ENCODE results near the gene WWOX. TPM values are rescaled to one million over a fixed set of nuclear protein-coding genes. Genes with fewer than 3 reads are reported as not detected.

WWOX gene
- total and polyA plus RNA-seq, 2 of the 8 experiments (the other 6 are each of a cell fraction or from before 2014, with no cell fraction given), result 5.4 to 16.7 TPM

DNA sequence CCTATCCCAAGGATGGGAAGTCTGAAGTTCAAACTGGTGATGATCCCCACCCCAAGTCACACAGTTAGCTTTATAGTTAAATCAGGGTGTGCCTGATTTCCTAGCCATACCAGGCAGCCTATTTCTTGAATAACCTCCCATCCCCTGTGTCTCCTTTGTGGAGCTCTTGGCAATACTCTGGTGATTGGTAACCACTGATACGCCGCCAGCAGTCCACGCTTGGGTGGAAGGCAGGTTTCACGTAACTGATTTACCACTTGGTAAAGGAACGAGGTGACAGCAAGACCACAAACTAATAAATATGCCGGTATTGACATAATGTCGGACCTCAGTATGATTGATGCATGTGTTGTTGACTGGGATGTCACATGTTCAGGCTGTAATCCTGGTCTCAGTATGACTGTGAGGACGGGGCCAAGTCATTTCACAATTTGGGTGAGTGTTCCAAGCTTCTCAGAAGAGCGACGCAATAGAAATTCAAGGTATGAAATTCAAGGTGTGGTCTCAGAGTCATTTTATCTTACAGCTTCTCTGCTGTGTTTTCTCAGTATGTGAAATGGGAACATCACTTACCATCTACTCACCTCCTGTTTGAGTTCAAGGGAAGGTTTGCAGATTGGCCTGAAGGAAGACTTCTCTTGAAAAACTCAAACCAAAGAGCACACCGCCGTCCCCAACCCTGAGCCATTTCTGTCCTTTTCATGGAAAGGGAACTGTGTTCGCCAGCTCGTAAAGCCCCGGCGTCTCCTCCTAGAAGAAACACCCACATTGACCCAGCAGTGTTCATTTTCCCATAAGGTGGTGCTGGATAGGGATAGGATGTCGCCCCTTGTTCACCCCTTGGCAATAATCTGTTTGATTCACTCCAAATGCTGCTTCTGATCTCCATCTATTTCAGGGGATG lies 678.9 kb downstream of the WWOX start:
- H3K79me1 ChIP-seq (ENCODE audit: low read depth, low read length), result no peaks in the 10 kb centered on the region
- CTCF ChIA-PET (ENCODE audit: partially characterized antibody), result interaction anchor here (1.1 to 5.1 kb wide), 3 partner anchors 9 to 22 kb away, joined by 3 to 30 read pairs (median 4); no protein-coding TSS in a partner anchor
- FAIRE-seq, result no peak

More for the DNA sequence above, 678.9 kb downstream of the WWOX start:
- H4K5ac ChIP-seq (ENCODE audit: insufficient read length, low read depth, low read length), result no peak overlapping the region
- H3K9ac ChIP-seq (replicated peaks in 1 of 4; ENCODE audit: extremely low read depth in 1 of 4, low read depth in 3 of 4, low read length in 3 of 4), result no peak overlapping the region
- no peak overlapping the region for H3K4me2 ChIP-seq (ENCODE audit: insufficient read depth in 1 of 2, low read depth in 2 of 2, low read length in 2 of 2)
- H4K91ac ChIP-seq (replicated peaks; ENCODE audit: insufficient read length, low read length), result no peak overlapping the region
- no peak overlapping the region for H3K4me3 ChIP-seq (ENCODE audit: extremely low read depth in 1 of 4, insufficient read depth in 2 of 4, low read depth in 3 of 4, low read length in 4 of 4)
- no peaks in the 10 kb centered on the region for H3K79me2 ChIP-seq (ENCODE audit: control insufficient read depth in 1 of 2, insufficient read depth in 2 of 2, low read length in 2 of 2)
- no peak overlapping the region for H2BK20ac ChIP-seq (ENCODE audit: low read length)
- no peak overlapping the region for H4K8ac ChIP-seq (ENCODE audit: extremely low read depth, insufficient read depth, low read length)
- POLR2A ChIA-PET (ENCODE audit: partially characterized antibody), result no interaction called here
- no peak overlapping the region for H3K27ac ChIP-seq (ENCODE audit: low read depth, low read length)
- H3K36me3 ChIP-seq (ENCODE audit: control insufficient read depth in 2 of 4, insufficient read depth in 4 of 4, low read length in 3 of 4), result no peaks in the 10 kb centered on the region
- no peak for DNase-seq (ENCODE audit: low read depth in 1 of 2, low spot score in 2 of 2)
- peaks cover 0 to 2% (median 0%) of the 10 kb centered on the region in 4 experiments; a peak in 1 of 7 replicates for H3K4me1 ChIP-seq (replicated peaks in 1 of 4; ENCODE audit: control insufficient read depth in 3 of 4, insufficient read depth in 4 of 4, low read length in 3 of 4)
- no peak overlapping the region for H2AK5ac ChIP-seq (ENCODE audit: low read depth, low read length)
- H3K56ac ChIP-seq (replicated peaks; ENCODE audit: insufficient read length, low read depth, low read length), result no peak overlapping the region
- TF ChIP-seq POLR2A (IDR thresholded peaks at IDR 0.05; ENCODE audit: control extremely low read depth in 1 of 2, low read depth in 2 of 2, low read length in 2 of 2) (no peak), CBX8 (IDR thresholded peaks at IDR 0.05; ENCODE audit: borderline replicate concordance, low read depth, low read length) (no peak), SP1 (IDR thresholded peaks at IDR 0.05; ENCODE audit: low read depth, low read length) (no peak), CEBPB (IDR thresholded peaks at IDR 0.05; ENCODE audit: low read depth, low read length) (no peak), POU5F1 (IDR thresholded peaks at IDR 0.05; ENCODE audit: low read depth, low read length) (no peak), HDAC2 (IDR thresholded peaks at IDR 0.05; ENCODE audit: borderline replicate concordance in 1 of 2, low read depth in 2 of 2, low read length in 2 of 2) (no peak), TBP (IDR thresholded peaks at IDR 0.05; ENCODE audit: low read depth, low read length) (no peak), ASH2L (IDR thresholded peaks at IDR 0.05; ENCODE audit: low read length) (no peak), SIRT6 (IDR thresholded peaks at IDR 0.05; ENCODE audit: low read length) (no peak), RBBP5 (IDR thresholded peaks at IDR 0.05; ENCODE audit: borderline replicate concordance, low read depth, low read length) (no peak)
- no peak overlapping the region for H3K14ac ChIP-seq (ENCODE audit: insufficient read length)
- no peaks in the 10 kb centered on the region for H3K9me3 ChIP-seq (ENCODE audit: insufficient read depth in 2 of 2, low read depth in 1 of 2, low read length in 1 of 2)
- no peak overlapping the region for H3K4ac ChIP-seq (replicated peaks; ENCODE audit: insufficient read length, low read depth, low read length)
- no peak overlapping the region for H2AFZ ChIP-seq (ENCODE audit: low read length)
- H3K18ac ChIP-seq (ENCODE audit: extremely low read depth, low read length), result no peak overlapping the region
- H3K23ac ChIP-seq (ENCODE audit: insufficient read length), result no peak overlapping the region
- WGBS, 2 experiments (ENCODE audit: extremely low coverage in 1 of 2, insufficient coverage in 1 of 2, insufficient read length in 1 of 2, insufficient replicate concordance in 2 of 2, low coverage in 1 of 2, low lambda C conversion rate in 2 of 2, missing lambda C conversion rate in 1 of 2), result 94% methylated on average over 17 of the region's 17 CpGs; no CpG with 5 or more reads in 1 of the 2 experiments
- H3K23me2 ChIP-seq (ENCODE audit: low read depth, low read length), result no peaks in the 10 kb centered on the region
- no peak overlapping the region for H2BK12ac ChIP-seq (ENCODE audit: low read depth, low read length)
- H2BK120ac ChIP-seq (replicated peaks; ENCODE audit: low read depth, low read length), result no peak overlapping the region
- no peaks in the 10 kb centered on the region for H3K27me3 ChIP-seq (replicated peaks in 1 of 4; ENCODE audit: control insufficient read depth in 3 of 4, extremely low read depth in 1 of 4, insufficient read depth in 3 of 4, low read length in 3 of 4)
- no peaks in the 10 kb centered on the region for H4K20me1 ChIP-seq (replicated peaks in 1 of 2; ENCODE audit: control insufficient read depth in 1 of 2, insufficient read depth in 2 of 2, low read length in 2 of 2)
- no peak overlapping the region for H2BK15ac ChIP-seq (ENCODE audit: low read length)
- no peak overlapping the region for H2BK5ac ChIP-seq (ENCODE audit: low read depth, low read length)

Data from H1 (cell line).